Choroid plexus epithelial cell (primary cell): ENCODE measurements around the gene PREX1.

ENCODE experiments used
- DNase-seq: peaks from one replicate; pipeline ENCODE4 v3.0.0-alpha.2; 2010; ENCODE audit warnings: low read depth
- H3K4me3 ChIP-seq: 2 replicates; pipeline ENCODE4 v1.5.1; 2011; ENCODE audit warnings: low read depth, mild to moderate bottlenecking, control low read depth, low read length, moderate library complexity
- TF ChIP-seq, protein P1 (sequence below): conservative IDR thresholded peaks from 2 replicates; pipeline ENCODE4 v1.5.1; 2011; ENCODE audit warnings: low read depth, mild to moderate bottlenecking, control low read depth, inconsistent platforms, low read length, moderate library complexity

PREX1 gene

GRCh38 chr20:48729538-48729937, 98.3 kb downstream of the PREX1 start:
- H3K4me3 ChIP-seq, result no peak overlapping the region
- DNase-seq, result no peak
- TF ChIP-seq, protein P1, sequence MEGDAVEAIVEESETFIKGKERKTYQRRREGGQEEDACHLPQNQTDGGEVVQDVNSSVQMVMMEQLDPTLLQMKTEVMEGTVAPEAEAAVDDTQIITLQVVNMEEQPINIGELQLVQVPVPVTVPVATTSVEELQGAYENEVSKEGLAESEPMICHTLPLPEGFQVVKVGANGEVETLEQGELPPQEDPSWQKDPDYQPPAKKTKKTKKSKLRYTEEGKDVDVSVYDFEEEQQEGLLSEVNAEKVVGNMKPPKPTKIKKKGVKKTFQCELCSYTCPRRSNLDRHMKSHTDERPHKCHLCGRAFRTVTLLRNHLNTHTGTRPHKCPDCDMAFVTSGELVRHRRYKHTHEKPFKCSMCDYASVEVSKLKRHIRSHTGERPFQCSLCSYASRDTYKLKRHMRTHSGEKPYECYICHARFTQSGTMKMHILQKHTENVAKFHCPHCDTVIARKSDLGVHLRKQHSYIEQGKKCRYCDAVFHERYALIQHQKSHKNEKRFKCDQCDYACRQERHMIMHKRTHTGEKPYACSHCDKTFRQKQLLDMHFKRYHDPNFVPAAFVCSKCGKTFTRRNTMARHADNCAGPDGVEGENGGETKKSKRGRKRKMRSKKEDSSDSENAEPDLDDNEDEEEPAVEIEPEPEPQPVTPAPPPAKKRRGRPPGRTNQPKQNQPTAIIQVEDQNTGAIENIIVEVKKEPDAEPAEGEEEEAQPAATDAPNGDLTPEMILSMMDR, result no peak

- H3K4me3 ChIP-seq, result no peak overlapping the region
- TF ChIP-seq, protein P1, result peak; percentile 3
- no peak for DNase-seq
These were observed 99.6 kb downstream of the PREX1 start for GRCh38 chr20:48728042-48728825.

DNA sequence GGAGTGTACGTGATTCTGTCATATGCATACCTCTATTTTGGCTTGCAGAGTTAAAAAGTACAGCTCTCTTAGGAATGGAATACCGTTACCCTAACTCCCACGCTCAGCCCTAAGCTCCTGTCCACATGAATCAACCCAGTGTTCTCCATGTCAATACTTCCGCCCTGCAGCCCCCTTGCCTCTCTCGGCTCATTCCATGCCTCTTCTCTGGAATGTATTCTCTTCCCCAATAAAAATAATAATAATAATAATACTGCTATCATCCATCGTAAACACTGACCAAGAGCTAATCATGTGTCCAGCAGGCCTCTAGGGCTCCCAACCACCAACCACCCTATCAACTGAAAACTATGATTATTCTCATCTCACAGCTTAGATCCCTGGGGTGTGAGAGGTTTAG, 100.6 kb downstream of the PREX1 start:
- no peak for DNase-seq
- TF ChIP-seq, protein P1, result no peak
- H3K4me3 ChIP-seq, result no peak overlapping the region

DNA sequence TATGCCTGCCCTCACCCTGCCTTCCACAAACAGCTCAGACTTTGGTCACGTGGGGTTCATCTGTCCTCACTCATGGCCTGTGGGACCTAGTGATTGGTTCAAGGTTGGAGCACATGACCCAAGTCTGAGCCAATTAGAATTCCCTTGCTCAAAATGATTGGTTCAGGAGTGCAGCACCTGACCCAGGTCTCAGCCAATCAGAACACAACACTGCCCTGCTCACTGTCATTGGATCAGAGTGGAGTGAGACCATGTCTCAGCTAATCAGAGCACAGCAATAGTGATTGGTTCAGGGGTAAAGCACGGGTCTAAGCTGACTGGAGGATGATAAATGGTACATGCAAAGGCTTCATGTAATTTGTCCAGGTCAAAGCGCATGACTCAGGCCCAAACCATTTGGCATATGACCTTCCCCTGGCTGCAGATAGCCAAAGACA, 102.2 kb downstream of the PREX1 start:
- peak; percentile 55 for DNase-seq
- no peak overlapping the region for H3K4me3 ChIP-seq
- TF ChIP-seq, protein P1, result no peak

GRCh38 chr20:48724891-48725554, 102.8 kb downstream of the PREX1 start:
- TF ChIP-seq, protein P1, result no peak
- DNase-seq, result no peak
- no peak overlapping the region for H3K4me3 ChIP-seq

GRCh38 chr20:48724382-48724781, 103.4 kb downstream of the PREX1 start:
- TF ChIP-seq, protein P1, result no peak
- no peak overlapping the region for H3K4me3 ChIP-seq
- no peak for DNase-seq
